Heart left ventricle (tissue), 16 donors: Measurements from ENCODE around the gene COL19A1. TPM values are rescaled to one million over a fixed set of nuclear protein-coding genes. Genes with fewer than 3 reads are reported as not detected.
"Not testable (repeated sequence)": the region's sequence is repeated elsewhere in the genome, so short reads cannot be mapped to it uniquely, and the experiment has no call there.

Source experiments
- ATAC-seq, 4 donors: fragments of 200-7000 bp; cut with Tn5 transposase; one replicate each; pipeline ENCODE4 v1.9.1; 2020 to 2022; ENCODE audit warnings: moderate library complexity in 4 of 4, mild to moderate bottlenecking in 3 of 4, moderate number of reproducible peaks in 1 of 4
- DNase-seq, 5 donors: peaks; one replicate each; pipeline ENCODE4 v3.0.0-alpha.2; 2020
- H3K27ac ChIP-seq, 12 donors: fragments of 200-600 bp; sonication (generic) in 4 of 12; one replicate each; pipeline versions ENCODE4 v1.5.0 to v1.8.0; 2016 to 2022; ENCODE audit warnings: mild to moderate bottlenecking in 2 of 12
- H3K27me3 ChIP-seq, 9 donors: fragments of 200-600 bp; sonication (generic) in 2 of 9; one replicate each; pipeline versions ENCODE4 v1.5.1 to v1.8.0; 2016 to 2022; ENCODE audit warnings: mild to moderate bottlenecking in 3 of 9
- H3K36me3 ChIP-seq, 9 donors: fragments of 200-600 bp; sonication (generic) in 2 of 9; one replicate each; pipeline versions ENCODE4 v1.5.0 to v1.8.0; 2018 to 2022; ENCODE audit warnings: mild to moderate bottlenecking in 2 of 9
- H3K4me1 ChIP-seq, 12 donors: fragments of 200-600 bp; sonication (generic) in 4 of 12; one replicate each; pipeline versions ENCODE4 v1.5.0 to v1.8.0; 2016 to 2022; ENCODE audit warnings: mild to moderate bottlenecking in 3 of 12
- H3K4me3 ChIP-seq, 12 donors: fragments of 200-600 bp; sonication (generic) in 4 of 12; one replicate each; pipeline versions ENCODE4 v1.5.0 to v1.8.0; 2017 to 2022; ENCODE audit warnings: mild to moderate bottlenecking in 9 of 12, moderate library complexity in 4 of 12
- H3K9me3 ChIP-seq, 12 donors: fragments of 200-600 bp; sonication (generic) in 4 of 12; one replicate each; pipeline versions ENCODE4 v1.5.0 to v1.8.0; 2016 to 2022; ENCODE audit warnings: mild to moderate bottlenecking in 1 of 12
- CTCF ChIP-seq, 12 donors: fragments of 200-600 bp; sonication (generic) in 4 of 12; IDR thresholded peaks; one replicate each; pipeline versions ENCODE4 v1.5.0 to v1.8.0; 2018 to 2022; ENCODE audit warnings: antibody characterized with exemption in 12 of 12, mild to moderate bottlenecking in 5 of 12
- POLR2A ChIP-seq, 2 donors: fragments of 450-650 bp; IDR thresholded peaks; one replicate each; pipeline ENCODE4 v1.6.1; 2017; ENCODE audit warnings: antibody characterized with exemption in 2 of 2, mild to moderate bottlenecking in 2 of 2, moderate library complexity in 2 of 2
- WGBS, 4 donors: extraction: QIAGEN DNeasy Blood & Tissue Kit in 2 of 4; methylation state at CpG; one replicate each; pipeline versions ENCODE4 v1.1.5 to v1.1.7; 2013 to 2018; 5-methylcytosine and 5-hydroxymethylcytosine counted together
- intact Hi-C, 10 donors: fragments of 100-400 bp; cut with DNase I; formaldehyde crosslinking; loops; one replicate each; pipeline versions ENCODE4 v1.11.1 to v1.14.2; 2022
- polyA plus RNA-seq, 2 donors: library from polyadenylated mRNA; stranded (reverse); fragments of 200-250 nt; gene quantifications; one replicate each; pipeline ENCODE4 v1.2.3, GENCODE V29; 2013
- total RNA-seq, 9 donors: library from RNA; depleted of rRNA in 2 of 9; stranded (reverse); fragments of >200 nt in 2 of 9; fragmentation: NEBNext Ultra II Directional in 3 of 9; extraction: Animal tissue kit (Norgen Biotek cat#: 25700) in 3 of 9; gene quantifications; one replicate each; pipeline versions ENCODE4 v1.1.0 to v1.2.4, GENCODE V29; 2016 to 2023
- donor health status: ischemic (EF 13 %, LVEDD 7.1; RV severe dilation, severe dysfunction).
- donor health status: healthy with polysubstance abuse.
- donor health status: DM: no; HTN: yes; CAD: no.
- donor health status: DM: no; HTN: no; CAD: no.
- donor health status: ischemic (EF 25% LVEDD 6.9; RV normal size, moderate dysfunction).
- donor health status: ischemic (EF 25% LVEDD 5.7; RV mildly dilated, moderate dysfunction).
- donor health status: healthy.
- donor health status: DM: yes; HTN: yes; CAD: no.
- donor health status: ischemic (EF 35%, LVEDD 5.7; RV mildly dilated, moderate dysfunction).
- donor health status: nonischemic (EF 11% LVEDD 7.7; RV severe dilation, severe dysfunction).
- donor health status: DM: yes; HTN: yes; CAD: no.
- donor health status: PGD.
- donor health status: ischemic (EF 29% LVEDD 5.4; RV normal size, mild dysfunction).
- donor health status: nonischemic (EF 23%, LVEDD 6.1; RV moderate dilation, normal function).

The COL19A1 gene
- total and polyA plus RNA-seq, 11 donors, result 0.69 to 4.6 (median 1.6) TPM

- WGBS, 4 donors, result 71 to 83% (median 72%) methylated on average over 3 of the region's 3 CpGs
These were observed 91.7 kb downstream of the COL19A1 start for GRCh38 chr6:69957985-69958559.

GRCh38 chr6:69958978-69959377 lies 92.6 kb downstream of the COL19A1 start:
- no peak for TF ChIP-seq POLR2A (IDR thresholded peaks at IDR 0.05)
- no peak for TF ChIP-seq CTCF (IDR thresholded peaks at IDR 0.05)
- Histone ChIP-seq H3K4me3 (no peak overlapping the region), H3K9me3 (no peaks in the 10 kb centered on the region), H3K4me1 (peaks cover 0 to under 1% (median 0%) of the 10 kb centered on the region in 12 donors), H3K36me3 (no peaks in the 10 kb centered on the region), H3K27ac (no peak overlapping the region), H3K27me3 (no peaks in the 10 kb centered on the region)
- no peak for DNase-seq
- intact Hi-C loops, result no loop called here
- 68 to 76% (median 73%) methylated on average over 1 of the region's 1 CpG for WGBS, 4 donors
- no peak for ATAC-seq

More at GRCh38 chr6:69957985-69958559, 91.7 kb downstream of the COL19A1 start:
- ATAC-seq (no peak), DNase-seq (no peak)
- peaks cover 0 to 7% (median 0%) of the 10 kb centered on the region in 12 donors for H3K4me1 ChIP-seq
- no peaks in the 10 kb centered on the region for H3K36me3 ChIP-seq
- no peaks in the 10 kb centered on the region for H3K27me3 ChIP-seq
- H3K27ac ChIP-seq, result no peak overlapping the region
- no peak overlapping the region for H3K4me3 ChIP-seq
- intact Hi-C loops, result no loop called here
- TF ChIP-seq POLR2A (IDR thresholded peaks at IDR 0.05), result no peak
- TF ChIP-seq CTCF (IDR thresholded peaks at IDR 0.05), result no peak
- no peaks in the 10 kb centered on the region for H3K9me3 ChIP-seq

- DNase-seq, H3K27ac ChIP-seq, intact Hi-C loops, H3K4me1 ChIP-seq, ATAC-seq, H3K36me3 ChIP-seq, H3K4me3 ChIP-seq, H3K9me3 ChIP-seq, H3K27me3 ChIP-seq: not testable (repeated sequence)
- WGBS, 4 donors, result 89 to 93% (median 90%) methylated on average over 16 of the region's 16 CpGs
These were observed 99.6 kb downstream of the COL19A1 start for GRCh38 chr6:69965974-69966373.

- Histone ChIP-seq H3K9me3 (no peaks in the 10 kb centered on the region), H3K36me3 (no peaks in the 10 kb centered on the region), H3K27me3 (no peaks in the 10 kb centered on the region), H3K4me1 (peaks cover 0 to 6% (median 0%) of the 10 kb centered on the region in 12 donors), H3K4me3 (no peak overlapping the region), H3K27ac (no peak overlapping the region)
- intact Hi-C loops, result loop anchor here in 1 of 10 donors (5.0 kb wide), 1 partner anchor 106 kb away; the partner anchor contains the start of gene COL19A1
- peak in 1 of 4 donors; percentile 24 for ATAC-seq
- TF ChIP-seq POLR2A (IDR thresholded peaks at IDR 0.05) (no peak), CTCF (IDR thresholded peaks at IDR 0.05) (no peak)
- WGBS, 4 donors, result 35 to 55% (median 50%) methylated on average over 2 of the region's 2 CpGs
- DNase-seq, result no peak
These were observed 106.8 kb downstream of the COL19A1 start for GRCh38 chr6:69973138-69973537.

- Histone ChIP-seq H3K27me3 (no peaks in the 10 kb centered on the region), H3K36me3 (no peaks in the 10 kb centered on the region), H3K9me3 (no peaks in the 10 kb centered on the region), H3K27ac (no peak overlapping the region), H3K4me3 (no peak overlapping the region), H3K4me1 (peaks cover 0 to 6% (median 0%) of the 10 kb centered on the region in 12 donors)
- ATAC-seq, result peak in 1 of 4 donors; percentile 50
- WGBS, 4 donors, result 44 to 61% (median 51%) methylated on average over 3 of the region's 3 CpGs
- TF ChIP-seq POLR2A (IDR thresholded peaks at IDR 0.05) (no peak), CTCF (IDR thresholded peaks at IDR 0.05) (no peak)
- DNase-seq, result no peak
- intact Hi-C loops, result loop anchor here in 1 of 10 donors (5.0 kb wide), 1 partner anchor 106 kb away; the partner anchor contains the start of gene COL19A1
These were observed 107.4 kb downstream of the COL19A1 start for GRCh38 chr6:69973763-69974162.
